ENCODE results near the gene JAK2.
"Not testable (repeated sequence)": the region's sequence is repeated elsewhere in the genome, so short reads cannot be mapped to it uniquely, and the experiment has no call there.

The JAK2 gene

DNA sequence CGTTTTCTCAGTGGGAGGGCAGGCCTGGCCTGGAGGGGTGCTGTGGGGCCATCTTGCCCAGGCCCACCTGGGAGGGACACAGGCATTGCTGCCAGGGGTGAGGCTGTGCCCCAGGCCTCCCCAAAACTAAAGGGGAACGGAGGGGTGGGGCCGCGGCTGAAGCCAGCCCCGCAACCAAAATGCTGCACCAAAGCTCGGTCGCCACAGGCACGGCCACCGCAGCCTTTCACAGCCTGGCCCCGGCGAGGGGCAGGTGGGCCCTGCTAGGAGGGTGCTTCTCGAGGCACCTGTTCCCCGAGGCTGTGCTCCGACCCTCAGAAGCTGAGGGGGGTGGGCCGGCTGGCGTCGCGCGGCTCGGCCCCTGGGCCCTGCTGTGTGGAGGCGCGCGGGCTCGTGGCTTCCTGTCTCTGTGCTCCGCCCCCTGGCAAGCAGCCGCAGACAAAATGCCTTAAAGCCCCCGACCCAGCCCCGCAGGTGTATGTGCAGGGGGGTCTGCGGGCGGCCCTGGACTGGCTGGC, 57.6 kb downstream of the JAK2 start:
- DNase-seq (ENCODE audit: low read depth): no peak

DNA sequence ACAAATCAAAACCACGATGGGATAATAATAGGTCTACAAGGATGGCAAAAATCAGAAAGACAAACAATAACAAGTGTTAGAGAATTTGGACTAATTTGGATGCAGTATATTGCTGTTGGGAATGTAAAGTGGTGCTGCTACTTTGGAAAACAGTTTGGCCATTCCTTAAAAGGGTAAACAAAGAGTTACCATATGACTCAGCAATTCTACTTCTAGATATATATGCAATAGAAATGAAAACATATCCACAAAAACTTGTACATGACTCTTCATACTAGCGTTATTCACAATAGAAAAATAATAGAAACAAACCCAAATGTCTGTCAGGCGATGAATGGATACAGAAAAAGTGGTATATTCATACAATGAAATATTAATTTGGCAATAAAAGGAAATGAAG, 58.3 kb downstream of the JAK2 start:
- DNase-seq (ENCODE audit: low read depth): no peak

DNA sequence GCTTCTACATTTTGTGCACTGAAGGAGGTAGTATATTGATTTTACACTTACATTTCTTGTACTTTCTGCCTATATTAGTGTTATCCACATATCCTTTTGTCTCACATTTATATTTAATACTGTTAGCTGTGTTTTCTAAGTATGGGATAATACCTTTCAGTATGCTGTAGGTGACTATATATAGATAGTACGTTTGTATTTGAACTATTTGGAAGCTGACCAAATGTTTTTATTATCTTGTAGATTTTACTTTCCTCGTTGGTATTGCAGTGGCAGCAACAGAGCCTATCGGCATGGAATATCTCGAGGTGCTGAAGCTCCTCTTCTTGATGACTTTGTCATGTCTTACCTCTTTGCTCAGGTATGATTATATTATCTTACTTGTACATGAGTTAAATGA, 59.1 kb downstream of the JAK2 start:
- DNase-seq (ENCODE audit: low read depth): no peak

DNA sequence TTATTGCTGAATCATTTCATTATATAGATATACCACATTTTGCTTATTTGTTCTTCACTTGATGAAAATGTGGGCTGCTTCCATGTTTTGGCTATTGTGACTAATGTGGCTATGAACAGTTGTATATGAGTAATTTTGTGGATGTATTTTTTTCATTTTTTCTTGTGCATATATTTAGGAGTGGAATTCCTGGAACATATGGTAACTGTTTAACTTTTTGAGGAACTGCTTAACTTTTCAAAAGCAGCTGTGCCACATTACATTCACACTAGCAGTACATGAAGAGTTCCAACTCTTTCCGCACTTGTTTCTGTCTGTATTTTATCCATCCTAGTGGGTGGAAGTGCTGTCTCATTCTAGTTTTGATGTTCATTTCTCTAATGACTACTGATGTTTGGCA, 67.8 kb downstream of the JAK2 start:
- peak; percentile 22 for DNase-seq (ENCODE audit: low read depth)

DNA sequence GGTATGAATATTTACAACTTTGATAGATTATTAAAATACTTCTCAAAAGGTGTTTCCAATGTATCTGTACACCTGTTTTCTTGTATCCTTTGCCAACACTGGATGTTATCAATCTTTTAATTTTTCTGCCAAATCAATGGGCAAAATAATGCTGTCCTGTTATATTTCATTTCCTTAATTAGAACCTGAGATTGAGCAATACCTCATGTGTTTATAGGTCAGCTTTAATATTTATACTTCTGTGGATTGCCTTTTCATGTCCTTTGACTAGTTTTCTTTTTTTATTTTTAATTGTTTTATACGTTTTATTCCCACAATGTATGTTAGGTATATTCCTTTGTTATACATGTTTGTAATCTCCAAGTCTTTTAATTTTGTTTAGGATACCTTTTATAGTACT, 77.6 kb downstream of the JAK2 start:
- no peak for DNase-seq (ENCODE audit: low read depth)

DNA sequence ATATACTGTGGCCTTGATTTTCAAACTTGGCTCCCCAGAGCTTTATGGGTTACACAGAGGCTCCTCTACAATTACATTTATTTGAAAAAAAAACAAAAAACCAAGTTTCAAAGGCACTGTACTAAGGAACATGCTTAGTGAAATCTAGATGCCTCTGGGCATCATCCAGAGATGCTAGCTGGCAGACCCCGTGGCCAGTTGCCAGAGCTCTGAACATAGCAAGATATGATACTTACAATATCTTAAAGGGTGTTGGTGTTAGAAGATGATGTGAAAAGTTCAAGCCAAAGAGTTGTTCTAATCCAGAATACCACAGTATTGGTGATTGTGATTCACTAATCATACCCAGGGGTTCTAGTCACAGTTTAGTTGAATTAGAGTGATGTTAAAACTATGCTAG, 87.8 kb downstream of the JAK2 start:
- DNase-seq (ENCODE audit: low read depth): no peak

DNA sequence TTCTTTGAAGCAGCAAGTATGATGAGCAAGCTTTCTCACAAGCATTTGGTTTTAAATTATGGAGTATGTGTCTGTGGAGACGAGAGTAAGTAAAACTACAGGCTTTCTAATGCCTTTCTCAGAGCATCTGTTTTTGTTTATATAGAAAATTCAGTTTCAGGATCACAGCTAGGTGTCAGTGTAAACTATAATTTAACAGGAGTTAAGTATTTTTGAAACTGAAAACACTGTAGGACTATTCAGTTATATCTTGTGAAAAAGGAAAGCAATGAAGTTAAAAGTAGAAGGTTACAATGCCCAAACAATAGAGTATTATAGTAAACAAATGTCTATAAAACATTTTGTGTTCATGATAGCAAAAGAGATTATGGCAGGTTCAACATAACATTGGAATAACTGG, 88.6 kb downstream of the JAK2 start:
- DNase-seq (ENCODE audit: low read depth): no peak

DNA sequence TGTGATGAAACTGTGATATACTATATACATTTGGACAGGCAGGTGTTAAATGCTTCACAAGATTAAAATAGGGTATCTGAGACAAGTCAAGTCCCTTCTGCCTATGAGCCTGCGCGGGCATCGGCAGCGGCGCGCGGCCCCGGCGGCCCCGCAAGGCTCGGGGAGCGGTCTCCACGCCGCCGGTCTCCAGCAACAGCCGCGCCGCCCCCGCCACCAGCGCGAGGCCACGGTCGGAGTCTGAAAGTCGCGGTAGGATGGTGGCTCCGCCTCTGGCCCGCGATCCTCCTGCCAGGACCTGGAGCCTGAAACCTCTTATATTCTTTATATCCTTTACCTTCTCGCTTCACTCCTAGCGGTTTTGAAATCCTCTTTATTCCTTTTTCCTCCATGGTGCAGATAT, 100.9 kb downstream of the JAK2 start:
- no peak for DNase-seq (ENCODE audit: low read depth)

DNA sequence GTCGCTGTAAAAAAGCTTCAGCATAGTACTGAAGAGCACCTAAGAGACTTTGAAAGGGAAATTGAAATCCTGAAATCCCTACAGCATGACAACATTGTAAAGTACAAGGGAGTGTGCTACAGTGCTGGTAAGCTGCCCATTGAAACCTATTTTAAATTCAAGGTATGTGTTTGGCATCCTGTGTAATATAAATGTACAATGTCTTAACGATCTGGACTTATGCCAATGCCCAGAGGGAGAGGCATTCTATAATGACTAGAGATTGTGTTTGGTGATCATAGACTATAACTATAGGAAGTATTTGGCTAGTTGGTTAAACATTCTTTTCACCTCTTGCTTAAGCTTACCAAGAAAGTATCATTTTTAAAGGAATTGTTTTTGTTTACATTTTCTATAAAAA, 104.7 kb downstream of the JAK2 start:
- DNase-seq (ENCODE audit: low read depth): no peak

DNA sequence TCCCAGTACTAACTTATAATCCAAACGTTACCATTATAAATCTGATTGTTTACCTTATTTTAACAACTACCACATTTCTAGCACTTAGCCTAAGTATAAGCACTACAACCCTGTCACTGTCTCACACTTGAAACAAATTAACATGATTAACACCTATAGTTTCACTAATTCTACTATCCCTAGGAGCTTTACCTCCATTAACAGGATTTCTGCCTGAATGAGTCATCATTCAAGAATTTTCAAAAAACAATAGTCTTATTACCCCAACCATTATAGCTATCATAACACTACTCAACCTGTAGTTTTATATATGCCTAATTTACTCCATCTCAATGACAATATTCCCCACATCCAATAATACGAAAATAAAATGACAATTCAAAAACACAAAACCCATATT, 110.7 kb downstream of the JAK2 start:
- no peak for DNase-seq (ENCODE audit: low read depth)

DNA sequence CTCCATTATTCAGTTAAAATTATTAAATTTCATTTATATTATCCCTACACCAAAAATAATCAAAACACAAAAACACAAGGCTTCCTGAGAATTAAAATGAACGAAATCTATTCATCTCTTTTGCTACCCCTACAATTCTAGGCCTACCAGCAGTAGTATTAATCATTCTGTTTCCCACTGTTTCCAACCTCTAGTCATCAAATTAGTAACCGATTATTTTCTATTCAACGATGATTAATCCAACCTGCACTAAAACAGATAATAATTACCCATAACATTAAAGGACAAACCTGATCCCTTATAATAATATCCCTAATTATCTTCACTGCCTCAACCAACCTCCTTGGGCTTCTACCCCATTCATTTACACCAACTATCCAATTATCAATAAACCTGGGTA, 114.4 kb downstream of the JAK2 start:
- DNase-seq (ENCODE audit: low read depth): no peak

DNA sequence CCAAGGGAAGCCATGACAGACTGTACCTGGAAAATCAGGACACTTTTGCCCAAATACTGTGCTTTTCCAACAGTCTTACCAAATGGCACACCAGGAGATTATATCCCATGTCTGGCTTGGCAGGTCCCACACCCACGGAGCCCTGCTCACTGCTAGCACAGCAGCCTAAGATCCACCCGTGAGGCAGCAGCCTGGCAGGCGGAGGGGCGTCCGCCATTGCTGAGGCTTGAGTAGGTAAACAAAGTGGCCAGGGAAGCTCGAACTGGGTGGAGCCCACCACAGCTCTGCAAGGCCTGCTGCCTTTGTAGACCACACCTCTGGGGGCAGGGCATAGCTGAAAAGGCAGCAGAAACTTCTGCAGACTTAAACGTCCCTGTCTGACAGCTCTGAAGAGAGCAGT, 116.1 kb downstream of the JAK2 start:
- not testable (repeated sequence) for DNase-seq (ENCODE audit: low read depth)

DNA sequence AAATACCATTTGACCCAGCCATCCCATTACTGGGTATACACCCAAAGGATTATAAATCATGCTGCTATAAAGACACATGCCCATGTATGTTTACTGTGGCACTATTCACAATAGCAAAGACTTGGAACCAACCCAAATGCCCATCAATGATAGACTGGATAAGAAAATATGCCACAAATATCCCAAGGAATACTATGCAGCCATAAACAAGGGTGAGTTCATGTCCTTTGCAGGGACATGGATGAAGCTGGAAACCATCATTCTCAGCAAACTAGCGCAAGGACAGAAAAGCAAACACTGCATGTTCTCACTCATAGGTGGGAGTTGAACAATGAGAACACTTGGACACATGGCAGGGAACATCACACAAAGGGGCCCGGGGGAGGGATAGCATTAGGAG, 121.4 kb downstream of the JAK2 start:
- DNase-seq (ENCODE audit: low read depth): not testable (repeated sequence)

DNA sequence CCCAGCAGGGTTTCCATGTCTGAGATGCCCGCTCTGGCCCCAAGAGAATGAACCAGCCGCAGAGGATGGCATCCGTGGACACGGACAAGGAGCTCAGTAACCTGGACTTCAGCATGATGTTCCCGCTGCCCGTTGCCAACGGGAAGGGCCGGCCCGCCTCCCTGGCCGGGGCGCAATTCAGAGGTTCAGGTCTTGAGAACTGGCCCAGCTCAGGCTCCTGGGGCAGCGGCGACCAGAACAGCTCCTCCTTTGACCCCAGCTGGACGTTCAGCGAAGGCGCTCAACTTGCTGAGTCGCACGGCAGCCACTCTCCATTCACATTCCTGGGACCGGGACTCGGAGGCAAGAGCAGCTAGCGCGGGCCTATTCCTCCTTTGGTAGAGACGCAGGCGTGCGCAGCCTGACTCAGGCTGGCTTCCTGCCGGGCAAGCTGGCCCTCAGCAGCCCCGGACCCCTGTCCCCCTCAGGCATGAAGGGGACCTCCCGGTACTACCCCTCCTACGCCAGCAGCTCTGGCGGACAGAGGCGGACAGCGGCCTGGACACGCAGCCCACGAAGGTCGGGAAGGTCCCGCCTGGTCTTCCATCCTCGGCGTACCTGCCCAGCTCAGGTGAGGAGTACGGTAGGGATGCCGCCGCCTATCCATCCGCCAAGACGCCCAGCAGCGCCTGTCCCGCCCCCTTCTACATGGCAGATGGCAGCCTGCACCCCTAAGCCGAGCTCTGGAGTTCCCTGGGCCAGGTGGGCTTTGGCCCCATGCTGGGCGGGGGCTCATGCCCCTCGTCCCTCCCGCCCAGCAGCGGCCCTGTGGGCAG, 126.0 kb downstream of the JAK2 start:
- no peak for DNase-seq (ENCODE audit: low read depth)

DNA sequence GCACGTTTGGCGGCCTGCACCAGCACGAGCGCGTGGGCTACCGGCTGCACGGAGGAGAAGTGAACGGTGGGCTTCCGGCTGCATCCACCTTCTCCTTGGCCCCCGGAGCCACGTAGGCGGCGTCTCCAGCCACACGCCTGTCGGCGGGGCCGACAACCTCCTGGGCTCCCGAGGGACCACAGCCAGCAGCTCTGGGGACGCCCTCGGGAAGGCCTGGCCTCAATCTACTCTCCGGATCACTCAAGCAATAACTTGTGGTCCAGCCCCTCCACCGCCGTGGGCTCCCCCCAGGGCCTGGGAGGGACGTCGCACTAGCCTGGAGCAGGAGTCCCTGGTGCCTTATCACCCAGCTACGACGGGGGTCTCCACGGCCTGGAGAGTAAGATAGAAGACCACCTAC, 126.6 kb downstream of the JAK2 start:
- no peak for DNase-seq (ENCODE audit: low read depth)

DNA sequence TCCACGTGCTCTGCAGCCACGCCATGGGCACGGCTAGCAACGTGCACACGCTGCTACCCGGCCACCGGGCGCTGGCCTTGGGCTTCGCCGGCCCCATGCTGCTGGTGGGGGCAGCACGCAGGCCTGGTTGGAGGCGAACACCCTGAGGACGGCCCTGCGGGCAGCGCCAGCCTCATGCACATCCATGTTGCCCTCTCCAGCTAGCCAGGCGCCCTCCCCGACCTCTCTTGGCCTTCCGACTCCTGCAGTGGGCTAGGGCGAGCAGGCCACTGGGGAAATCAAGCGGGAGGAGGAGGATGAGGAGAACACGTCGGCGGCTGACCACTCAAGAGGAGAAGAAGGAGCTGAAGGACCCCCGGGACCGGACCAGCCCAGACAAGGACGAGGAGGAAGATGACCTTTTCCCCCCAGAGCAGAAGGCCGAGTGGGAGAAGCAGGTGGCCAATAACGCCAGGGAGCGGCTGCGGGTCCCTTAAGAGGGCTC, 127.1 kb downstream of the JAK2 start:
- DNase-seq (ENCODE audit: low read depth): no peak

DNA sequence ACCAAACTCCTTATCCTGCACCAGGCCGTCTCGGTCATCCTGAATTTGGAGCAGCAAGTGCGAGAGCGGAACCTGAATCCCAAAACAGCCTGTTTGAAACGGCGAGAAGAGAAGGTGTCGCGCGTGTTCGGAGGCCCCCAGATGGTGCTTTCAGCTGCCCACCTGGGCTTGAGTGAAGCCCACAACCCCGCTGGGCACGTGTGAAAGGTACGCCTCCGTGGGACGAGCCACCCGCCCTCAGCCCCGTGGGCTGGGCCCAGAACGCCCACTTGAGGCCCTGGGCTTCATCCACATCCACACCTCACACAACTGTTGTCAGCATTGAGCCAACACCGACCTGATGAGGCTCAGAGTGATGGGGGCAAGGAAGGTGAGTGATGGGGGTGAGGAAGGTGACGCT, 127.6 kb downstream of the JAK2 start:
- DNase-seq (ENCODE audit: low read depth): no peak

DNA sequence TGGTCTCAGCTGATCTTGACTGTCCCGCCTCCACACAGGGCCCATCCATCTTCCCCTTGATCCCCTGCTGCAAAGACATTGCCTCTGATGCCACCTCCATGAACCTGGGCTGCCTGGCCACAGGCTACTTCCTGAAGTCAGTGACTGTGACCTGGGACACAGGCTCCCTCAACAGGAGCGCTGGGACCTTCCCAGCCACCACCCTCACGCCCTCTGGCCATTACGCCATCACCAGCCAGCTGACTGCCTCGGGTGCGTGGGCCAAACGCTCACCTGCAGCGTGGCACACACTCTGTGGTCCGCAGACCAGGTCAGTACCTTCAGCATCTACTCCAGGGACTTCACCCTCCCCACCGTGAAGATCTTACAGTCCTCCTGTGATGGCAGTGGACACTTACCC, 128.5 kb downstream of the JAK2 start:
- no peak for DNase-seq (ENCODE audit: low read depth)

DNA sequence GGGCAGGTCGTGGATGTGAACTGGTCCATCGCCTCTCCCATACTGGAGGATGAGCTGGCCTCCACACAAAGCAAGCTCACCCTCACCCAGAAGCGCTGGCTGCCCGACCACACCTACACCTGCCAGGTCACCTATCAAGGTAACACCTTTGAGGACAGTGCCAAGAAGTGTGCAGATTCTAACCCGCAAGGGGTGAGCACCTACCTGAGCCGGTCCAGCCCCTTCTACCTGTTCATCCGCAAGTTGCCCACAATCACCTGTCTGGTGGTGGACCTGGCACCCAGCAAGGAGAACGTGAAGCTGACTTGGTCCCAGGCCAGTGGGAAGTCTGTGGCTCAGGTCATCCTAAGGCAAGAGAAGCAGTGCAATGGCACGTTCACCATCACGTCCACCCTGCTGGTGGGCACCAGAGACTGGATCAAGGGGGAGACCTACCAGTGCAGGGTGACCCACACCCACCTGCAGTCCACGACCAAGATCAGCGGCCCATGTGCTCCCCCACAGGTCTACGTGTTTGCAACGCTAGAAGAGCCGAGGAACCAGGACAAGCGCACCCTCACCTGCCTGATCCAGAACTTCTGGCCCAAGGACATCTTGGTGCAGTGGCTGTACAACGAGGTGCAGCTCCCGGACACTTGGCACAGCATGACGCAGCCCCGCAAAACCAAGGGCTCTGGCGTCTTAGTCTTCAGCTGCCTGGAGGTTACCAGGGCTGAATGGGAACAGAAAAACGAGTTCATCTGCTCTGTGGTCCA, 129.1 kb downstream of the JAK2 start:
- no peak for DNase-seq (ENCODE audit: low read depth)

DNA sequence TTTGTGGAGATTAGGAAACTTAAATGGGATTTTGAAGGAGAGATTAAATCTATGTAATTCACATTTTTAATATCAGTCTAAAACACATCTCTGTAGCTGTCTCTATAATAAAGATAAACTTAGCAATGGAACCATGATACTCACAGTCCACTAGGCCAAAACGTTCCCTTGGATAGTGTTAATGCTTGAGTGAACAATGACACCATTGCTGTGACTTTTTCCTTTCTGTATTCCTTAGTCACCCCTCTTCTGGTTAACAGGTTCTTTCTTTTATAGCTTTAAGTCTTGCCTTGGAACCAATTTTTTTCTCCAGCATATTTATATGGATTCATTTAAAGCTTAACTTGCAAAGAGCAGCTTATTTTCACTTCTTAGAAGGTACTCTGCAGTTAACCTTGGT, 137.0 kb downstream of the JAK2 start:
- DNase-seq (ENCODE audit: low read depth): no peak

DNA sequence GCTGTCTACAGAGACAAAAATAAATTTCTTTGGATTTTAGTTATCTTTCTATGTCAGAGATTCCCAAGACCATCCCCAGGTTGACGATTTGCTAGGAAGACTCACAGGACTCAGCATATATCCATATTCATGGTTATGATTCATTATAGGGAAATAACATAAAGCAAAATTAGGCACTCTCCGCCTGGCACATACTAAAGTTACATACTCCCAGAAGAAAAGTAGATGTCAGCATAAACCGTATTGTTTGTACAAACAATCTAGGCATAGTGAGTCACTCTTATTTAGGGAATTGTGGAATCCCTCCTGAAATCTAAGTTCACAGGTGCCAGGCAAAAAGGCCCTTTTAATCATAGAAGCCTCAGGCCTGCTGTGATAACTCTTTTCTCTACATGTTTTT, 137.4 kb downstream of the JAK2 start:
- no peak for DNase-seq (ENCODE audit: low read depth)

DNA sequence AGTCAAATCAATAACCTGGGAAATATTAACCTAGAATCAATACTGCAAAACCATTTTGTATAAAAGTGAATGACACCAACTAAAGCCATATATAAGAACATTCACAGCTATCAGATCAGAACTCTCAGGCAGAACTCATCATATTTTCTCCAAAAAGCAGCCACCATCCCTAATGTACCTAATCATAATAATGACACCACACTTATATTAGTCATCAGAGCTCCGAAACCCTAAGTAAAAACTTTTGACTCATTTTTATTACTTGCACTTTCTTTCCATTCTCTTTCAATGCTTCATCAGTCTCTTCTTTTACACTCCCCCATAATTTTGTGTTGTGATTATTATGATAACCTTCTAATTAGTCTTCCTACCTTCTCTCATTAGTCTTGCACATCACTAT, 155.1 kb downstream of the JAK2 start:
- no peak for DNase-seq (ENCODE audit: low read depth)

DNA sequence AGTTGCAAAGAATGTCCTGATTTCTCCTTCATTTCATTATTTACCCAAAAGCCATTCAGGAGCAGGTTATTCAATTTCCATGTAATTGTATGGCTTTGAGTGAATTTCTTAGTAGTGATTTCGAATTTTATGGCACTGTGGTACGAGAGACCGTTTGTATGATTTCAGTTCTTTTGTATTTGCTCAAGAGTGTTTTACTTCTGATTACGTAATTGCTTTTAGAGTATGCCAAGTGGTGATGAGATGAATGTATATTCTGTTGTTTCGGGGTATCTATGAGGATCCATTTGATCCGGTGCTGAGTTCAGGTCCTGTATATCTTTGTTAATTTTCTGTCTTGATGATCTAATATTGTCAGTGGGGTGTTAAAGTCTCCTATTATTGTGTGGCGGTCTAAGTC, 159.1 kb downstream of the JAK2 start:
- DNase-seq (ENCODE audit: low read depth): no peak
